Brain microvascular endothelial cell (primary cell): Measurements from ENCODE around the gene RNF135.
"Not testable (repeated sequence)": the region's sequence is repeated elsewhere in the genome, so short reads cannot be mapped to it uniquely, and the experiment has no call there.

Experiments
- DNase-seq: peaks from one replicate; pipeline ENCODE4 v3.0.0-alpha.2; 2020
- H3K27ac ChIP-seq: fragments of 250-450 bp; sonication (Bioruptor Pico); 2 replicates; pipeline ENCODE4 v1.5.1; 2020; ENCODE audit warnings: mild to moderate bottlenecking, moderate library complexity
- H3K27me3 ChIP-seq: fragments of 250-450 bp; sonication (Bioruptor Pico); replicated peaks from 2 replicates; pipeline ENCODE4 v1.5.1; 2020; ENCODE audit warnings: mild to moderate bottlenecking
- H3K36me3 ChIP-seq: fragments of 250-450 bp; sonication (Bioruptor Pico); replicated peaks from 2 replicates; pipeline ENCODE4 v1.5.1; 2020; ENCODE audit warnings: mild to moderate bottlenecking
- H3K4me3 ChIP-seq: 2 replicates; pipeline ENCODE4 v1.5.1; 2011; ENCODE audit warnings: low read depth, mild to moderate bottlenecking, control low read depth, low read length, moderate library complexity
- in situ Hi-C: cut with HindIII; loops from 2 replicates; pipeline ENCODE4 v1.10.0; 2017; ENCODE audit warnings: low sequenced_read_pairs, low pct_ligation_motif_present
- TF ChIP-seq, protein P1 (sequence below): IDR thresholded peaks from 2 replicates; pipeline ENCODE4 v1.5.1; 2011; ENCODE audit warnings: low read depth, mild to moderate bottlenecking, moderate library complexity, low read length, control low read depth, inconsistent platforms; ENCODE audit errors: missing control alignments

Gene RNF135

DNA sequence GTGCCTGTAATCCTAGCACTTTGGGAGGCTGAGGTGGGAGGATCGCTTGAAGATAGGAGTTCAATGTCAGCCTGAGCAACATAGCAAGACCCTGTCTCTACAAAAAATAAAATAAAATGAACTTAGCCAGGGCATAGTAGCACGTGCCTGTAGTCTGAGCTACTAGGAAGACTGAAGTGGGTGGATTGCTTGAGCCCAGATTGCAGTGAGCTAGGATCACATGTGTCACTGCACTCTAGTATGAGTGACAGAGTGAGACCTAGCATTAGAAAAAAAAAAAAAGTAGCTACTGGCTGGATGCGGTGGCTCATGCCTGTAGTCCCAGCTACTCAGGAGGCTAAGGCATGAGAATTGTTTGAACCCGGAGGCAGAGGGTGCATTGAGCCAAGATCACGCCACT is 43.1 kb upstream of the RNF135 start:
- no peaks in the 10 kb centered on the region for H3K36me3 ChIP-seq

DNA sequence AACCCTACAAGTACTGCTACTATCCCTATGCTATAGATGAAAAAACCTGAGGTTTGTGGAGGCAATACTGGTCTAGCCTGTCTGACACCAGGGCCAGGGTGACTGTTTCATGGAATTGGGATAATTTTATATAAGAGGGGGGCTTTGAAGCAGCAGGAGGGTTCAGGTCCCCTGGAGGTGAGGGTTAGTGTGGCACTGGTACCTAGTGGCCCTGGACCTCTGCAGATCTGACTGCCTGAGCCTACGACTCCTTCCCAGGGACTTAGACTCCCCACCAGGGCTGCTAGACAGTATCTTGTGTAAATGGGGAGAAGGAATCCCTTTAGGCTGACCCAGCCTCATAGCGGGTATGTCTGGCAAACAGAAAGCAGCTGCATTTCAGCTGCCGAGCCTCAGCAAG is 42.3 kb upstream of the RNF135 start:
- DNase-seq = no peak
- TF ChIP-seq, protein P1, sequence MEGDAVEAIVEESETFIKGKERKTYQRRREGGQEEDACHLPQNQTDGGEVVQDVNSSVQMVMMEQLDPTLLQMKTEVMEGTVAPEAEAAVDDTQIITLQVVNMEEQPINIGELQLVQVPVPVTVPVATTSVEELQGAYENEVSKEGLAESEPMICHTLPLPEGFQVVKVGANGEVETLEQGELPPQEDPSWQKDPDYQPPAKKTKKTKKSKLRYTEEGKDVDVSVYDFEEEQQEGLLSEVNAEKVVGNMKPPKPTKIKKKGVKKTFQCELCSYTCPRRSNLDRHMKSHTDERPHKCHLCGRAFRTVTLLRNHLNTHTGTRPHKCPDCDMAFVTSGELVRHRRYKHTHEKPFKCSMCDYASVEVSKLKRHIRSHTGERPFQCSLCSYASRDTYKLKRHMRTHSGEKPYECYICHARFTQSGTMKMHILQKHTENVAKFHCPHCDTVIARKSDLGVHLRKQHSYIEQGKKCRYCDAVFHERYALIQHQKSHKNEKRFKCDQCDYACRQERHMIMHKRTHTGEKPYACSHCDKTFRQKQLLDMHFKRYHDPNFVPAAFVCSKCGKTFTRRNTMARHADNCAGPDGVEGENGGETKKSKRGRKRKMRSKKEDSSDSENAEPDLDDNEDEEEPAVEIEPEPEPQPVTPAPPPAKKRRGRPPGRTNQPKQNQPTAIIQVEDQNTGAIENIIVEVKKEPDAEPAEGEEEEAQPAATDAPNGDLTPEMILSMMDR = no peak
- H3K36me3 ChIP-seq = no peaks in the 10 kb centered on the region
- no peaks in the 10 kb centered on the region for H3K27me3 ChIP-seq
- in situ Hi-C loops = no loop called here
- H3K27ac ChIP-seq = no peak overlapping the region
- H3K4me3 ChIP-seq = no peak overlapping the region

More for the DNA sequence above, 43.1 kb upstream of the RNF135 start:
- Histone ChIP-seq H3K27ac (no peak overlapping the region), H3K27me3 (no peaks in the 10 kb centered on the region), H3K4me3 (no peak overlapping the region)
- DNase-seq = no peak
- TF ChIP-seq, protein P1 = no peak
- in situ Hi-C loops = no loop called here

DNA sequence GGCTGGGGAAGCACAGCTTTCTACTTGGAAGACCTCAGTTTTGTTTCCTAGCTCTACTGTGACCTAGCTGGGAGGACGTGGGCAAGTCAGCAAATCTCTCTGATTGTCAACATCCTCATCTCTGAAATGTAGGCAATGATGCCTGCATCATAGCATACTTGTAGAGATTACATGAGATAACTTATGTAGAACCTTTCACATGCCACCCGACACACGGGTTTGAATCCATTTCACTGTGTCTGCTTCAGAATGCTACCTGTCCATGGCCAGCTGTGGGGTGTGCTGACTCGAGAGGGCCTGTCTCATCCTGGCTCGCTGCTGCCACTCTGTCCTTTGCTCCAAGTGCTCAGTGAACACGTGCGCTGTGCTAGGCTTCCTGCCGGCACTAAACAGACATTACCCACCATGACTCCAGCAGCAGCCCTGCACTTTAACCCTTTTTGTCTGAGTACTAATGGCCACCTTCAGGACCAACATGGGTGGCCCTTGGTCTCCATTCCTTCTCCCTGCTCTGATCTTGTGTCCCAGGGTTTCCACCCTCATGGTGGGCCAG is 41.7 kb upstream of the RNF135 start:
- in situ Hi-C loops = no loop called here
- Histone ChIP-seq H3K36me3 (no peaks in the 10 kb centered on the region), H3K27me3 (no peaks in the 10 kb centered on the region), H3K27ac (no peak overlapping the region), H3K4me3 (no peak overlapping the region)
- TF ChIP-seq, protein P1 = no peak
- no peak for DNase-seq

DNA sequence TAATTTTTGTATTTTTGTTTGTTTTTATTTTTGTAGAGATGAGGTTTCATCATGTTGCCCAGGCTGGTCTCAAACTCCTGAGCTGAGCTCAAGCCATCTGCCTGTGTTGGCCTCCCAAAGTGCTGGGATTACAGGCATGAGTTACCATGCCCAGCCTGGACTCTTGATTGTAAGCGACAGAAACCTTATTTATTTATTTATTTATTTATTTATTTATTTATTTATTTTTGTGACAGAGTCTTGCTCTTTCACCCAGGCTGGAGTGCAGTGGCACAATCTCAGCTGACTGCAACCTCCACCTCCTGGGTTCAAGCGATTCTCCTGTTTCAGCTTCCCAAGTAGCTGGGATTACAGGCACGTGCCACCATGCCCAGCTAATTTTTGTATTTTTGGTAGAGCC is 41.0 kb upstream of the RNF135 start:
- H3K27me3 ChIP-seq, H3K27ac ChIP-seq, DNase-seq, H3K4me3 ChIP-seq, in situ Hi-C loops, H3K36me3 ChIP-seq: not testable (repeated sequence)

DNA sequence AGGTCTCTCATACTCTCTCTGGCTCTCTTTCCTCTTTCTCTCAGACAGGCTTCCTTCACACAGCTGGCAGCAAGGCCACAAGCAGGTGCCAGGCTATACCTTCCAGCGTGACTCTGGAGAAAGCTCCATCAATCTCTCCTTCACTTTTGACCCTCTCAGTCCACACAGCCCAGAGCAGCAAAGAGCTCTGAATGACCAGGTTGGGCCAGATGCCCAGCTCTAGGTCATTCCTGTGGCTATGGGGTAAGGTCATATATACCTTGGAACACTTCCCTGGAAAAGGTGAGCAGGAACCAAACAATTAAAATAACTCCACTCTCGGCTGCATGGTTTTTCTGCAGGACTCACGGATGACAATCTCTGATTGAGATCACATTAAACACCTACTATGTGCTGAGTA is 40.3 kb upstream of the RNF135 start:
- no peaks in the 10 kb centered on the region for H3K27me3 ChIP-seq
- in situ Hi-C loops = no loop called here

DNA sequence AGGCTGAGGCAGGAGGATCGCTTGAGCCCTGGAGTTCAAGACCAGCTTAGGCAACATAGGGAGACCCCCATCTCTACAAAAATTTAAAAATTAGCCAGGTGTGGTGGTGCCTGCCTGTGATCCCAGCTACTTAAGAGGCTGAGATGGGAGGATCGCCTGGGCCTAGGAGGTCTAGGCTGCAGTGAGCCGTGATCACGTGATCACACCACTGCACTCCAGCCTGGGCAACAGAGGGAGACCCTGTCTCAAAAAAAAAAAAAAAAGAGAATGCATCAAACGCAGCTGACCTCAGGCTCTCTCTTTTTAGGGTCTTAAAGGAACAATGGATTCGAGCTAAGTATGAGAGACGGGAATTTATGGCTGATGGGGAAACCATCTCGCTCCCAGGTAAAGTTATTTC is 39.3 kb upstream of the RNF135 start:
- H3K36me3 ChIP-seq, DNase-seq, H3K27me3 ChIP-seq, in situ Hi-C loops, H3K27ac ChIP-seq, H3K4me3 ChIP-seq: not testable (repeated sequence)

More for the DNA sequence above, 40.3 kb upstream of the RNF135 start:
- H3K4me3 ChIP-seq = no peak overlapping the region
- H3K36me3 ChIP-seq = no peaks in the 10 kb centered on the region
- TF ChIP-seq, protein P1 = no peak
- H3K27ac ChIP-seq = no peak overlapping the region
- DNase-seq = no peak

DNA sequence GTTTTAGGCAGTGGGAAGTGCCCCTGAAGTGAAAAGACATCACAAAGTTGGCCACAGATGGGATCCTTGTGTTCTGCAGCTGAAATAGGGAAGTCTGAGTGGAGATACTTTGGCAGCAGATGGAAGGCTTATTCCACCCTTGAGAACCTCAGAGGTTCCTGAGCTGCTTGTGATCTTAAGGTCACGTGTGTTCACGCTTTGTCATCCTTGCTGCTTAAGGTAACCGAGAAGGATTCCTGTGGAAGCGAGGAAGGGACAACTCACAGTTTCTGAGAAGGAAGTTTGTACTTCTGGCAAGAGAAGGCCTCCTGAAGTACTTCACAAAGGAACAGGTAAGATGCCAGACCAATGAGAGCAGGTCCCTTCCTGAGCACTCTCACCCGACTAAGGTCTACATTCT is 36.9 kb upstream of the RNF135 start:
- no peak for DNase-seq
- TF ChIP-seq, protein P1 = no peak
- Histone ChIP-seq H3K27ac (no peak overlapping the region), H3K36me3 (no peaks in the 10 kb centered on the region), H3K4me3 (no peak overlapping the region), H3K27me3 (no peaks in the 10 kb centered on the region)
- in situ Hi-C loops = no loop called here
